Right atrium auricular region (tissue), 2 donors: ENCODE measurements around the gene DST. TPM values are rescaled to one million over a fixed set of nuclear protein-coding genes. Genes with fewer than 3 reads are reported as not detected.

Experiments used
- DNase-seq: peaks from one replicate; pipeline ENCODE4 v3.0.0-alpha.2; 2019; ENCODE audit warnings: low spot score
- H3K27ac ChIP-seq, 2 donors: fragments of 200-600 bp; sonication (generic); 1 replicate in 1 of 2; 2 replicates in 1 of 2; pipeline ENCODE4 v1.5.1; 2016 to 2019
- H3K27me3 ChIP-seq, 2 donors: fragments of 200-600 bp; sonication (generic); one replicate each; pipeline versions ENCODE4 v1.5.1 to v1.6.0; 2017 to 2019
- H3K36me3 ChIP-seq: fragments of 200-600 bp; sonication (generic); one replicate; pipeline ENCODE4 v1.5.1; 2016
- H3K4me1 ChIP-seq, 2 donors: fragments of 200-600 bp; sonication (generic); one replicate each; pipeline versions ENCODE4 v1.5.1 to v1.6.0; 2017 to 2019
- H3K4me3 ChIP-seq, 2 donors: fragments of 200-600 bp; sonication (generic); 1 replicate in 1 of 2; 2 replicates in 1 of 2; pipeline ENCODE4 v1.5.1; 2017 to 2019; ENCODE audit warnings: mild to moderate bottlenecking in 1 of 2, moderate library complexity in 1 of 2
- H3K9me3 ChIP-seq, 2 donors: fragments of 200-600 bp; sonication (generic); one replicate each; pipeline ENCODE4 v1.5.1; 2019
- CTCF ChIP-seq, 2 donors: fragments of 200-600 bp; sonication (generic); IDR thresholded peaks; one replicate each; pipeline ENCODE4 v1.5.1; 2019; ENCODE audit warnings: antibody characterized with exemption in 2 of 2
- total RNA-seq, 2 donors: library from RNA; depleted of rRNA; stranded (reverse); fragments of >200 nt; gene quantifications; one replicate each; pipeline ENCODE4 v1.1.0, GENCODE V29; 2016

The DST gene
- 100 to 1,000 TPM; 257 to 285 TPM for total RNA-seq

GRCh38 chr6:56642366-56643261 is at the start of gene DST:
Gene DST (minus strand): TSS chr6:56642889.
- no peak for DNase-seq
- Histone ChIP-seq H3K27me3 (no peaks in the 10 kb centered on the region), H3K36me3 (peaks cover 36% of the 10 kb centered on the region), H3K9me3 (no peaks in the 10 kb centered on the region), H3K4me3 (no peak within 1 kb of the TSS), H3K27ac (peak within 1 kb of the TSS; percentile 15 to 50), H3K4me1 (peaks cover 0 to 19% of the 10 kb centered on the region in 2 donors)
- no peak for TF ChIP-seq CTCF (IDR thresholded peaks at IDR 0.05)

GRCh38 chr6:56691814-56692213 is 49.1 kb upstream of the DST start:
- peak overlapping the region; percentile 81 to 93 for H3K27ac ChIP-seq
- no peak for DNase-seq
- no peaks in the 10 kb centered on the region for H3K27me3 ChIP-seq
- peak overlapping the region; percentile 37 to 39 for H3K4me3 ChIP-seq
- TF ChIP-seq CTCF (IDR thresholded peaks at IDR 0.05) = no peak
- H3K9me3 ChIP-seq = no peaks in the 10 kb centered on the region
- H3K36me3 ChIP-seq = no peaks in the 10 kb centered on the region
- H3K4me1 ChIP-seq = peaks cover 0 to 59% of the 10 kb centered on the region in 2 donors

GRCh38 chr6:56691286-56691595 is 48.6 kb upstream of the DST start:
- Histone ChIP-seq H3K36me3 (no peaks in the 10 kb centered on the region), H3K4me3 (peak overlapping the region; percentile 37 to 39), H3K27me3 (no peaks in the 10 kb centered on the region), H3K4me1 (peaks cover 0 to 62% of the 10 kb centered on the region in 2 donors), H3K9me3 (no peaks in the 10 kb centered on the region), H3K27ac (peak overlapping the region; percentile 81 to 93)
- DNase-seq = no peak
- TF ChIP-seq CTCF (IDR thresholded peaks at IDR 0.05) = no peak

GRCh38 chr6:56690519-56691285 is 48.0 kb upstream of the DST start:
- Histone ChIP-seq H3K4me3 (peak overlapping the region; percentile 37 to 39), H3K9me3 (no peaks in the 10 kb centered on the region), H3K27me3 (no peaks in the 10 kb centered on the region), H3K4me1 (peaks cover 0 to 67% of the 10 kb centered on the region in 2 donors), H3K36me3 (no peaks in the 10 kb centered on the region), H3K27ac (peak overlapping the region; percentile 81 to 93)
- no peak for DNase-seq
- no peak for TF ChIP-seq CTCF (IDR thresholded peaks at IDR 0.05)

- no peaks in the 10 kb centered on the region for H3K36me3 ChIP-seq
- H3K27ac ChIP-seq = peak overlapping the region; percentile 81 to 93
- TF ChIP-seq CTCF (IDR thresholded peaks at IDR 0.05) = no peak
- H3K9me3 ChIP-seq = no peaks in the 10 kb centered on the region
- no peaks in the 10 kb centered on the region for H3K27me3 ChIP-seq
- no peak for DNase-seq
- H3K4me3 ChIP-seq = peak overlapping the region in 1 of 2 donors; percentile 37
- H3K4me1 ChIP-seq = peaks cover 0 to 68% of the 10 kb centered on the region in 2 donors
These were observed 47.0 kb upstream of the DST start for GRCh38 chr6:56689663-56690062.
